Measurements from ENCODE around the gene CYTH1. TPM values are rescaled to one million over a fixed set of nuclear protein-coding genes. Genes with fewer than 3 reads are reported as not detected.

Gene CYTH1
- total RNA-seq, 1 experiment from 2014 or later = 29.6 TPM

DNA sequence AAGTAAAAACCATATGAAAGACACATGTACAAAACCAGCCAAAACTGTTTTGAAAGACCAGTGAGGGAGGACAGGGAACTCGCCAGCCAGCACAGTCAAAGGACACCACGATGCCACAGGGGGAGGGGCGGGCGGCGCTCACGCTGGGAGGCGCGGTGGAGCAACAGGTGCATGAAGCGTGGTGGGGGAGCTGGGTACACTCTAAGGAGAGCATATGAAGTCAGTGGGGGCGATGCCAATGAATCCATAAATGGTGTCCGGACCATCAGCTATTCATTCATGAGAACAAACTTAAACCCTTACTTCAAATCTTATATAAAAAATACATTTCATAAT is 103.9 kb downstream of the CYTH1 start:
- Mint-ChIP-seq H3K36me3 (ENCODE audit: insufficient read depth, unreplicated experiment) (peaks cover 43% of the 10 kb centered on the region), H3K4me3 (ENCODE audit: unreplicated experiment) (no peak overlapping the region), H3K27me3 (ENCODE audit: insufficient read depth, unreplicated experiment) (no peaks in the 10 kb centered on the region), H3K4me1 (ENCODE audit: low read depth, unreplicated experiment) (peaks cover 24% of the 10 kb centered on the region), H3K9me3 (ENCODE audit: unreplicated experiment) (no peaks in the 10 kb centered on the region), H3K27ac (ENCODE audit: unreplicated experiment) (no peak overlapping the region)
- TF ChIP-seq, protein P1, sequence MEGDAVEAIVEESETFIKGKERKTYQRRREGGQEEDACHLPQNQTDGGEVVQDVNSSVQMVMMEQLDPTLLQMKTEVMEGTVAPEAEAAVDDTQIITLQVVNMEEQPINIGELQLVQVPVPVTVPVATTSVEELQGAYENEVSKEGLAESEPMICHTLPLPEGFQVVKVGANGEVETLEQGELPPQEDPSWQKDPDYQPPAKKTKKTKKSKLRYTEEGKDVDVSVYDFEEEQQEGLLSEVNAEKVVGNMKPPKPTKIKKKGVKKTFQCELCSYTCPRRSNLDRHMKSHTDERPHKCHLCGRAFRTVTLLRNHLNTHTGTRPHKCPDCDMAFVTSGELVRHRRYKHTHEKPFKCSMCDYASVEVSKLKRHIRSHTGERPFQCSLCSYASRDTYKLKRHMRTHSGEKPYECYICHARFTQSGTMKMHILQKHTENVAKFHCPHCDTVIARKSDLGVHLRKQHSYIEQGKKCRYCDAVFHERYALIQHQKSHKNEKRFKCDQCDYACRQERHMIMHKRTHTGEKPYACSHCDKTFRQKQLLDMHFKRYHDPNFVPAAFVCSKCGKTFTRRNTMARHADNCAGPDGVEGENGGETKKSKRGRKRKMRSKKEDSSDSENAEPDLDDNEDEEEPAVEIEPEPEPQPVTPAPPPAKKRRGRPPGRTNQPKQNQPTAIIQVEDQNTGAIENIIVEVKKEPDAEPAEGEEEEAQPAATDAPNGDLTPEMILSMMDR (IDR thresholded peaks at IDR 0.05; ENCODE audit: insufficient read depth in 1 of 2, low read depth in 1 of 2, low read length in 1 of 2, severe bottlenecking in 1 of 2, unreplicated experiment in 1 of 2) = no peak
- Histone ChIP-seq H3K27me3 (replicated peaks; ENCODE audit: control insufficient read depth, insufficient read depth, low read length) (no peaks in the 10 kb centered on the region), H3K36me3 (ENCODE audit: control insufficient read depth, insufficient read depth, low read length) (peaks cover 2% of the 10 kb centered on the region; the same call in 1 of the 2 replicates), H3K9me3 (no peaks in the 10 kb centered on the region), H3K4me1 (peaks cover 13% of the 10 kb centered on the region), H3K4me3 (ENCODE audit: low read depth, low read length) (no peak overlapping the region)
- ChIA-PET CTCF (no interaction called here), POLR2A (no interaction called here)
- no TSS peak for BruUV-seq (replicated peaks)
- intact Hi-C loops (cut with micrococcal nuclease; ENCODE audit: unreplicated experiment) = no loop called here
- no peak for DNase-seq

DNA sequence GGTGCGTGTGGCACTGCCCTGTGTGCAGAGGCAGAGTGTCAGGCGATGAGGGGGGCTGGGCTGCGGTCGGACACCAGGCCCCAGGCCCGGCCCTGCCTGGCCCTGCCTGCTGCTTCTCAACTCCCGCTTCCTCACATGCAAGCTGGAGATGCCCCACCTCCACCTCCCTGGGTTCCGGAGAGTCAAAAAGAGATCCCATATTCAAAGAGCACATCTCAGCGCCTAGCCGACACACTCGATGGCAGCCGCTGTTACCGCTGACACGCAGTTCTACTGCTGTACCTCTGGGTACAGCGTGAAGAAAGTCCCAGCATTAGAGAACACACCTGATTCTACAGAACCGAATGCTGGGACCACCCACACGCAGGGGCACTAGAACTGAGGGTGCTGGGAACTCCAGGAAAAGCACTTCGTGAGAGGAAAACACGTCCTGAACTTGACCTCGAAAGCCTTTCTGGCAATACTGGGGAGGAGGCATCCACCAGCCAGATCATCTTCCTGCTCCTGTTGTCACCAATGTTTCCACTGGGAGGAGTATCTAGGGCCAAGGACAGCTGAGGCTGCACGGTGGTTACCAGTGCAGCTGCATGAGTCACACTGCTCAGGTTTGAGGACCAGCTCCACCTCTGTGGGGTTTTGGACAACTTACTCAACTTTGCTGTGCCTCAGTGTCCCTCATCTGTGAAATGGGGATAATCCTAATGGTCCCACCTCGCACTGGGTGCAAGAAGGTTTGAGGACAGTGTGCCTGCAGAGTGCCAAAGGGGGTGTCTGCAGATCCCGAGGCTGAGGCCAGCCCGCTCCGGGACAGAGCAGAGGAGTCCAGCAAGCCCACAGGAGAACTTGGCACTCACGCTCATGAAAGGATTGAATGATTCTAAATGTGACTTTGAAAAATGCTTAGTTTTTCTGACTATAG is 104.5 kb downstream of the CYTH1 start:
- H3K27me3 ChIP-seq (replicated peaks; ENCODE audit: control insufficient read depth, insufficient read depth, low read length) = no peaks in the 10 kb centered on the region
- Mint-ChIP-seq H3K4me3 (ENCODE audit: unreplicated experiment) (no peak overlapping the region), H3K27me3 (ENCODE audit: insufficient read depth, unreplicated experiment) (no peaks in the 10 kb centered on the region), H3K27ac (ENCODE audit: unreplicated experiment) (no peak overlapping the region), H3K4me1 (ENCODE audit: low read depth, unreplicated experiment) (peaks cover 30% of the 10 kb centered on the region), H3K36me3 (ENCODE audit: insufficient read depth, unreplicated experiment) (peaks cover 43% of the 10 kb centered on the region), H3K9me3 (ENCODE audit: unreplicated experiment) (no peaks in the 10 kb centered on the region)
- intact Hi-C loops (cut with micrococcal nuclease; ENCODE audit: unreplicated experiment) = no loop called here
- H3K4me3 ChIP-seq (ENCODE audit: low read depth, low read length) = no peak overlapping the region
- DNase-seq = no peak
- no peaks in the 10 kb centered on the region for H3K9me3 ChIP-seq
- no TSS peak for BruUV-seq (replicated peaks)
- H3K36me3 ChIP-seq (ENCODE audit: control insufficient read depth, insufficient read depth, low read length) = peaks cover 2% of the 10 kb centered on the region; the same call in 1 of the 2 replicates
- CTCF ChIA-PET = no interaction called here
- POLR2A ChIA-PET = no interaction called here
- peaks cover 19% of the 10 kb centered on the region for H3K4me1 ChIP-seq
- TF ChIP-seq, protein P1 (IDR thresholded peaks at IDR 0.05; ENCODE audit: insufficient read depth in 1 of 2, low read depth in 1 of 2, low read length in 1 of 2, severe bottlenecking in 1 of 2, unreplicated experiment in 1 of 2) = no peak

- Histone ChIP-seq H3K4me1 (peaks cover 22% of the 10 kb centered on the region), H3K36me3 (ENCODE audit: control insufficient read depth, insufficient read depth, low read length) (peaks cover 2% of the 10 kb centered on the region; the same call in 1 of the 2 replicates), H3K27me3 (replicated peaks; ENCODE audit: control insufficient read depth, insufficient read depth, low read length) (no peaks in the 10 kb centered on the region), H3K4me3 (ENCODE audit: low read depth, low read length) (no peak overlapping the region), H3K9me3 (no peaks in the 10 kb centered on the region)
- Mint-ChIP-seq H3K4me1 (ENCODE audit: low read depth, unreplicated experiment) (peaks cover 31% of the 10 kb centered on the region), H3K27me3 (ENCODE audit: insufficient read depth, unreplicated experiment) (no peaks in the 10 kb centered on the region), H3K27ac (ENCODE audit: unreplicated experiment) (no peak overlapping the region), H3K4me3 (ENCODE audit: unreplicated experiment) (no peak overlapping the region), H3K9me3 (ENCODE audit: unreplicated experiment) (no peaks in the 10 kb centered on the region), H3K36me3 (ENCODE audit: insufficient read depth, unreplicated experiment) (peaks cover 43% of the 10 kb centered on the region)
- intact Hi-C loops (cut with micrococcal nuclease; ENCODE audit: unreplicated experiment) = no loop called here
- TF ChIP-seq, protein P1 (IDR thresholded peaks at IDR 0.05; ENCODE audit: insufficient read depth in 1 of 2, low read depth in 1 of 2, low read length in 1 of 2, severe bottlenecking in 1 of 2, unreplicated experiment in 1 of 2) = no peak
- no peak for DNase-seq
- no TSS peak for BruUV-seq (replicated peaks)
- CTCF ChIA-PET = interaction anchor here (0.5 kb wide), 1 partner anchor 184 kb away, joined by 6 read pairs; no protein-coding TSS in a partner anchor
- POLR2A ChIA-PET = no interaction called here
These were observed 105.4 kb downstream of the CYTH1 start for GRCh38 chr17:78676412-78677302.
